HG02642 (cell line): ENCODE results near the gene RASSF9.

Experiments used
- ATAC-seq: cut with Tn5 transposase; IDR thresholded peaks from one replicate; pipeline ENCODE4 v1.9.1; 2021; ENCODE audit warnings: mild to moderate bottlenecking; ENCODE audit not compliant: unreplicated experiment, poor library complexity

The RASSF9 gene

GRCh38 chr12:85823436-85824180 is 12.6 kb downstream of the RASSF9 start:
- no peak for ATAC-seq

GRCh38 chr12:85821759-85822158 is 14.4 kb downstream of the RASSF9 start:
- no peak for ATAC-seq

GRCh38 chr12:85821206-85821605 is 15.0 kb downstream of the RASSF9 start:
- no peak for ATAC-seq

GRCh38 chr12:85820101-85820500 is 16.1 kb downstream of the RASSF9 start:
- ATAC-seq = no peak

- ATAC-seq = no peak
Measured at GRCh38 chr12:85814741-85815140, 21.5 kb downstream of the RASSF9 start.

GRCh38 chr12:85814071-85814470 is 22.1 kb downstream of the RASSF9 start:
- ATAC-seq = no peak

- no peak for ATAC-seq
Measured at GRCh38 chr12:85809500-85809899, 26.7 kb downstream of the RASSF9 start.

- no peak for ATAC-seq
Measured at GRCh38 chr12:85807730-85808129, 28.5 kb downstream of the RASSF9 start.

GRCh38 chr12:85805654-85806053 is 30.6 kb downstream of the RASSF9 start:
- ATAC-seq = no peak

- ATAC-seq = no peak
Measured at GRCh38 chr12:85804663-85805062, 31.5 kb downstream of the RASSF9 start.

- ATAC-seq = no peak
Measured at GRCh38 chr12:85803923-85804322, 32.3 kb downstream of the RASSF9 start.

- ATAC-seq = no peak
Measured at GRCh38 chr12:85803231-85803630, 33.0 kb downstream of the RASSF9 start.

GRCh38 chr12:85798122-85798521 is 38.1 kb downstream of the RASSF9 start:
- ATAC-seq = no peak

- ATAC-seq = no peak
Measured at GRCh38 chr12:85796001-85796400, 40.2 kb downstream of the RASSF9 start.

GRCh38 chr12:85794531-85794930 is 41.7 kb downstream of the RASSF9 start:
- no peak for ATAC-seq

GRCh38 chr12:85784096-85784720 is 52.0 kb downstream of the RASSF9 start:
- no peak for ATAC-seq

- no peak for ATAC-seq
Measured at GRCh38 chr12:85782711-85783110, 53.5 kb downstream of the RASSF9 start.

GRCh38 chr12:85781766-85782165 is 54.4 kb downstream of the RASSF9 start:
- ATAC-seq = no peak

GRCh38 chr12:85779768-85780167 is 56.4 kb downstream of the RASSF9 start:
- no peak for ATAC-seq

GRCh38 chr12:85775091-85775490 is 61.1 kb downstream of the RASSF9 start:
- ATAC-seq = no peak

GRCh38 chr12:85765453-85765869 is 70.7 kb downstream of the RASSF9 start:
- ATAC-seq = no peak

GRCh38 chr12:85759623-85760022 is 76.6 kb downstream of the RASSF9 start:
- no peak for ATAC-seq
